ENCODE measurements around the gene KIF16B.

DNA sequence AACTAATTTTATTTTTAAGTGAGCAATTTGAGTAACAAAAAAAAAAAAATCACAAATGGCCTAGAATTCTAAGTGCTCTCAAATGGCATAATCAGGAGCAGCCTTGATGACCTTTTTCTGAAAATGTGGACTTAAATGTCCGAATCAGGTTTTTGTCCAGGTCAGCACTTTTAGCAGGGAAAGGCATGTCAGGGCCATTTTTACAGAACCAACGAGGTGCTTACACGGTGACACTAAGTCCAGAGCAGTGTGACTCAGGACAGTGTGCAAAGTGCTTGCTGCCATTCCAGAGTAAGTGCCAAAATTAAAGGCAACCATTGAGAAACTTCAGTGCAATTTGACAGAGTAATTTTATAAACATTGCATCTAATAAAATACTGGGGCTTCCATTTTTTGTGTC, 127.8 kb downstream of the KIF16B start:
- TF ChIP-seq, protein P1, sequence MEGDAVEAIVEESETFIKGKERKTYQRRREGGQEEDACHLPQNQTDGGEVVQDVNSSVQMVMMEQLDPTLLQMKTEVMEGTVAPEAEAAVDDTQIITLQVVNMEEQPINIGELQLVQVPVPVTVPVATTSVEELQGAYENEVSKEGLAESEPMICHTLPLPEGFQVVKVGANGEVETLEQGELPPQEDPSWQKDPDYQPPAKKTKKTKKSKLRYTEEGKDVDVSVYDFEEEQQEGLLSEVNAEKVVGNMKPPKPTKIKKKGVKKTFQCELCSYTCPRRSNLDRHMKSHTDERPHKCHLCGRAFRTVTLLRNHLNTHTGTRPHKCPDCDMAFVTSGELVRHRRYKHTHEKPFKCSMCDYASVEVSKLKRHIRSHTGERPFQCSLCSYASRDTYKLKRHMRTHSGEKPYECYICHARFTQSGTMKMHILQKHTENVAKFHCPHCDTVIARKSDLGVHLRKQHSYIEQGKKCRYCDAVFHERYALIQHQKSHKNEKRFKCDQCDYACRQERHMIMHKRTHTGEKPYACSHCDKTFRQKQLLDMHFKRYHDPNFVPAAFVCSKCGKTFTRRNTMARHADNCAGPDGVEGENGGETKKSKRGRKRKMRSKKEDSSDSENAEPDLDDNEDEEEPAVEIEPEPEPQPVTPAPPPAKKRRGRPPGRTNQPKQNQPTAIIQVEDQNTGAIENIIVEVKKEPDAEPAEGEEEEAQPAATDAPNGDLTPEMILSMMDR (conservative IDR thresholded peaks at IDR 0.05): no peak
- no peak for TF ChIP-seq ZFX (IDR thresholded peaks at IDR 0.05)

Data from C4-2B (cell line).